OCI-LY7 (cell line): ENCODE results near the gene LGALS9B. TPM values are rescaled to one million over a fixed set of nuclear protein-coding genes. Genes with fewer than 3 reads are reported as not detected.
"Not testable (repeated sequence)": the region's sequence is repeated elsewhere in the genome, so short reads cannot be mapped to it uniquely, and the experiment has no call there.

ENCODE experiments used
- BruUV-seq: library from RNA; stranded (reverse); fragments of 400-500 nt; replicated peaks from 2 replicates; lab custom pipeline; 2021; lab: Mats Ljungman, UMichigan
- CTCF ChIA-PET: fragments of 300-600 bp; sonication (Branson Sonifier 250); formaldehyde crosslinking; loops from one replicate; lab custom pipeline; 2022; ENCODE audit warnings: antibody characterized with exemption; ENCODE audit not compliant: unreplicated experiment; lab: Charles Lee
- POLR2A ChIA-PET: fragments of 300-600 bp; sonication (Branson Sonifier 250); formaldehyde crosslinking; loops from one replicate; lab custom pipeline; 2022; ENCODE audit warnings: antibody characterized with exemption; lab: Charles Lee
- DNase-seq: peaks from one replicate; pipeline ENCODE4 v3.0.0-alpha.2; 2015; ENCODE audit warnings: low spot score
- H2AFZ ChIP-seq: fragments of 200-600 bp; sonication (generic), shearing (Covaris generic); 2 replicates; pipeline ENCODE4 v1.6.1; 2014; ENCODE audit warnings: mild to moderate bottlenecking, antibody characterized with exemption, low read length, moderate library complexity
- H3K27ac ChIP-seq: fragments of 200-600 bp; sonication (generic); 2 replicates; pipeline ENCODE4 v1.5.1; 2014; ENCODE audit warnings: mixed run types, low read depth, mild to moderate bottlenecking, moderate library complexity, low read length, inconsistent platforms; ENCODE audit not compliant: poor library complexity, severe bottlenecking
- H3K36me3 ChIP-seq: fragments of 200-600 bp; sonication (generic); 2 replicates; pipeline ENCODE4 v1.6.1; 2014; ENCODE audit warnings: mild to moderate bottlenecking, antibody characterized with exemption, low read length, moderate library complexity, mixed read lengths; ENCODE audit not compliant: insufficient read depth
- H3K4me1 ChIP-seq: fragments of 200-600 bp; sonication (generic); 2 replicates; pipeline ENCODE4 v1.5.1; 2014; ENCODE audit warnings: mild to moderate bottlenecking, low read length; ENCODE audit not compliant: insufficient read depth, poor library complexity, severe bottlenecking
- H3K4me2 ChIP-seq: fragments of 200-600 bp; sonication (generic); 2 replicates; pipeline ENCODE4 v1.6.1; 2014; ENCODE audit warnings: mild to moderate bottlenecking, low read length
- H3K4me3 ChIP-seq: fragments of 200-600 bp; sonication (generic); 2 replicates; pipeline ENCODE4 v1.5.1; 2014; ENCODE audit warnings: mild to moderate bottlenecking, low read depth, low read length; ENCODE audit not compliant: poor library complexity, severe bottlenecking
- H3K79me2 ChIP-seq: fragments of 200-600 bp; sonication (generic); 2 replicates; pipeline ENCODE4 v1.6.1; 2016; ENCODE audit warnings: low read depth, mild to moderate bottlenecking, low read length, moderate library complexity, mixed read lengths; ENCODE audit not compliant: insufficient read depth
- H3K9me2 ChIP-seq: fragments of 200-600 bp; sonication (generic); 2 replicates; pipeline ENCODE4 v1.6.1; 2016; ENCODE audit warnings: mild to moderate bottlenecking, low read length, mixed read lengths; ENCODE audit not compliant: insufficient read depth
- H3K9me3 ChIP-seq: fragments of 200-600 bp; sonication (generic); 2 replicates; pipeline ENCODE4 v1.6.1; 2014; ENCODE audit warnings: mild to moderate bottlenecking, mixed run types, low read length, mixed read lengths
- H4K20me1 ChIP-seq: fragments of 200-600 bp; sonication (generic); 2 replicates; pipeline ENCODE4 v1.6.1; 2014; ENCODE audit warnings: mild to moderate bottlenecking, antibody characterized with exemption, low read length, moderate library complexity, mixed read lengths; ENCODE audit not compliant: insufficient read depth
- intact Hi-C: fragments of 100-400 bp; cut with micrococcal nuclease; formaldehyde crosslinking; loops from one replicate; pipeline ENCODE4 v1.10.0; 2022; ENCODE audit not compliant: unreplicated experiment
- total RNA-seq, 2 experiments: library from RNA; depleted of rRNA in 1 of 2; stranded (reverse); fragments of >200 nt in 1 of 2; shearing (Covaris generic) in 1 of 2; gene quantifications; 2 replicates each; pipeline ENCODE4 v1.2.3, GENCODE V29; 2014 to 2022

Gene LGALS9B
- total RNA-seq, 2 experiments from 2014 or later, result not detected

- POLR2A ChIA-PET, H3K9me3 ChIP-seq, H3K79me2 ChIP-seq, H3K9me2 ChIP-seq, H3K27ac ChIP-seq, H3K4me1 ChIP-seq, H3K4me2 ChIP-seq, H2AFZ ChIP-seq, CTCF ChIA-PET, intact Hi-C loops, H3K36me3 ChIP-seq, DNase-seq, BruUV-seq, H3K4me3 ChIP-seq, H4K20me1 ChIP-seq: not testable (repeated sequence)
Measured at GRCh38 chr17:20494147-20494546, 26.8 kb upstream of the LGALS9B start.

DNA sequence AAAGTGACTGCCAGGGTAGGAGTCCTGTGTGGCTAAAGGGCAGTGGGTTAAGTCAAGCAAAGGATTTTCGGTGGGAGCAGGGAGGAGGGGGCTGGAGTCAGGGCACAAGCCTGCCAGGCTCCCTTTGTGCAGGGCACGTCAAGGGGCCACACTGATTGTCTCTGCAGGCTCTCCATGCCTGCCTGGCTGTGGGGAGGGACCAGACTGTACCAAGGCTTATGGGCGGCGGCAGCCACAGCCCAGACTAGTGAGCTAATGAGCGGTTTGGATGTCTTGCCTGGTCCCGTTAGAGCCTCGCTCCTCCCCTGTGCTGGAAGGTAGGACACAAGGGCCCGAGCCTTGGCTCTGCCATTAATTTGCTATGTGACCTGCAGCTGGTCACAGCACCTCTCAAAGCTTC lies 25.6 kb upstream of the LGALS9B start:
- H3K79me2 ChIP-seq, H4K20me1 ChIP-seq, POLR2A ChIA-PET, intact Hi-C loops, H3K9me3 ChIP-seq, H3K4me2 ChIP-seq, DNase-seq, H3K27ac ChIP-seq, H3K9me2 ChIP-seq, CTCF ChIA-PET, H2AFZ ChIP-seq, BruUV-seq, H3K4me1 ChIP-seq, H3K4me3 ChIP-seq, H3K36me3 ChIP-seq: not testable (repeated sequence)

DNA sequence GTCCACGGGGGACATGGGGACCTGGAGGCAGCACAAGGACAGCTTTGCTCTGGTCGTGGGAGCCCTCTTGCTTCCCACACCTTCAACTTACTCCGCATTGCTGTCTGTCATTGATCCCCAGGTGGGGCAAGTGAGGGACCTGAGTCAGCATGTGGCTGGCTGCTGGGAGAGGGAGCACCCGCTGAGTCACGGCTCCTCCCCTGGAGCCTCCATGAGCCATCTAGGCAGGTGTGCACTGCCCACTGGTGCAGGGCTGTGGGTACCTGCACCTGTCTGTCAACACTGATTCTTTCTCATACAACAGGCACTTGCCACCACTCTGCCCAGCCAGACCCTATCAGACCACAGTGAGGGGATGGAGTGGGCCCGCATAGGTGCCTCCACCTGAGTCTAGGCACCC lies 24.8 kb upstream of the LGALS9B start:
- CTCF ChIA-PET, H4K20me1 ChIP-seq, H3K4me3 ChIP-seq, H3K79me2 ChIP-seq, H3K4me1 ChIP-seq, intact Hi-C loops, H3K27ac ChIP-seq, H3K9me2 ChIP-seq, DNase-seq, POLR2A ChIA-PET, H3K4me2 ChIP-seq, H3K36me3 ChIP-seq, H3K9me3 ChIP-seq, H2AFZ ChIP-seq, BruUV-seq: not testable (repeated sequence)

DNA sequence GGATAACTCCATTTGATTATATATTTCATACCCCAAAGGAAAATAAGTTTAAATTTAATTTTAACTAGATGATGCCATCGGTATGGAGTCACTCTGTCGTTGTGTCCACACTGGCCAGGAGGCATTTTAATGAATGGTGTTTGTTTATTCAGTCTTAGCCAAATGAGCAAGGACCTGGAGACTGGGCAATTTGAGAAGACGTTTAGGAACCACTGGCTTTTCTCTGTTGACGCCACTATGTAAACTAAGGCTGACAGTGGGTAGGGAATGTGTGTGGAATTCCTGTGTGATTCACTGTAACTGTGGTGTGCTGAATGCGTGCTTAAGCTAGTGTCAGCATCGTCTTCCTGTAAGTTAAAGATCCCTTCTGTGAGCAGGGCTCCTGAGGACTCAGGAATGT lies 17.6 kb upstream of the LGALS9B start:
- POLR2A ChIA-PET, DNase-seq, H3K27ac ChIP-seq, H2AFZ ChIP-seq, CTCF ChIA-PET, H3K4me3 ChIP-seq, H3K4me1 ChIP-seq, H4K20me1 ChIP-seq, BruUV-seq, H3K9me2 ChIP-seq, H3K36me3 ChIP-seq, H3K9me3 ChIP-seq, intact Hi-C loops, H3K4me2 ChIP-seq, H3K79me2 ChIP-seq: not testable (repeated sequence)

DNA sequence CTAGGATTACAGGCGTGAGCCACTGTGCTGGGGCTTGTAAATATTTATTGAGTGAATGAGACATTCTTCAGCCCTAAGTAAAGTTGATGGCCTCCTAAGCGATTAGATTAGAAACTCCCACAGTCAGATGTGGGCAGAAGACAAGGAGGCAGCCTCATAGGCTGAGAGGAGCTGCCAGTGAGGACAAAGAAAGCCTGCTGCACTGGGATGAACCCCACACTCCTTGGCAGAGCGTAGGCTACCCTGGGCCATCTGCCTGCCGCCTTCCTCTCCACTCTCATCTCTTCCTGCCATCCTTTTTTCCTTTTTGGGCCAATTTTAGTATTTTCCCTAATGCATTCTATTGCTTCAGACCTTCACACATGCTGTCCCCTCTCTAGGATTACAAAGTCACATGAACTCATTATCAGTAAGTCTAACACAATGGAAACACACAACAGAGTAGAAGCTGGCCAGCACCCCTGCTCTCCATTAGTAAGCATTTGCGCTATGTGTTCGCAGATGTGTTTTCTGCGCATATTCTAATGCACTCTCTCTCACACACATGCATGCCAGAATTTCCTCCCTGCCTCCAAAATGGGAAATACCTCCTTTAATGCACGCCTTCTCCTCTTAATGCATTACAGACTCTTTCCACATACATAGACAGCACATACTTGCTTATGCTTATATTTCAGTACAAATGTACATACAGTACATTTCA lies 12.7 kb upstream of the LGALS9B start:
- H3K36me3 ChIP-seq, CTCF ChIA-PET, H3K27ac ChIP-seq, H3K4me2 ChIP-seq, H3K9me3 ChIP-seq, H2AFZ ChIP-seq, H3K4me1 ChIP-seq, H3K9me2 ChIP-seq, H3K4me3 ChIP-seq, BruUV-seq, POLR2A ChIA-PET, intact Hi-C loops, DNase-seq, H3K79me2 ChIP-seq, H4K20me1 ChIP-seq: not testable (repeated sequence)

DNA sequence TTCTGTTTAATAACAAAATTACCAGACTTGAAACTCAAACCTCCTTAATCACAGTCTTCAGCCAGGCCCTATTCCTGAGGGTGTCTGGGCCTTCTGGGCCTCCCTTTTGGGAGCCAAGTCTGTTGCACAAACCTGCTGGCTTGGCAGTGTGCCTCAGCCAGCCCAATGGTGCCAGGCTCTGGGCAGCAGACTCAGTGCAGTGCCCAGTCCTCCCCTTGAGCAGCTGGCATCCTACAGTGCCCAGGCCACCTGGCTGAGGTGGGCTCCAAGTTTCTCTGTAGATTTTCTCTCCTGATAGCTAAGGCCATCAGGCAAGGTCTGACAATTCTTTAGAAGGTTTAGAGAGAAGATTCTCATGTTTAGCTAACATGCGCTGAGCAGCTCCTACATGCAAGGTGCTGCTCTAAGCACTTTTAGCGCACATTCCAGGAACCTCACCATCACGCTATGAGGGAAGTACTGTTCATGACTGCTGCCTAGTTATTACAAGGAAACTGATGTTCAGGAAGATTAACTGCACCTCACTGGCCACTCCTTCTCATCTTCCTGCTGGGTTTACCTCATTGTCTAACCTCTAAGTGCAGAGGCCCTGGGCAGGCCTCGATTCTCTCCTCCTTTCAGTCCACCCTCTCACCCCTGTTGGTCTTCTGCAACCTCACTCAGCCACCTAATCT lies 10.2 kb upstream of the LGALS9B start:
- H3K9me3 ChIP-seq, H3K4me2 ChIP-seq, H3K9me2 ChIP-seq, DNase-seq, H3K4me3 ChIP-seq, H3K27ac ChIP-seq, H3K4me1 ChIP-seq, POLR2A ChIA-PET, H4K20me1 ChIP-seq, CTCF ChIA-PET, intact Hi-C loops, H3K79me2 ChIP-seq, H2AFZ ChIP-seq, H3K36me3 ChIP-seq, BruUV-seq: not testable (repeated sequence)
